PC-3 (cell line): ENCODE results near the gene ANAPC4. TPM values are rescaled to one million over a fixed set of nuclear protein-coding genes. Genes with fewer than 3 reads are reported as not detected.

Experiments
- ATAC-seq: fragments of 200-7000 bp; cut with Tn5 transposase; 2 replicates; pipeline ENCODE4 v1.9.1; 2020; ENCODE audit warnings: mild to moderate bottlenecking, moderate library complexity
- BruUV-seq: library from RNA; stranded (reverse); fragments of 400-500 nt; replicated peaks from 2 replicates; lab custom pipeline; 2021; lab: Mats Ljungman, UMichigan
- CTCF ChIA-PET: fragments of 300-600 bp; sonication (Branson Sonifier 250); formaldehyde crosslinking; loops from one replicate; lab custom pipeline; 2022; ENCODE audit warnings: antibody characterized with exemption; lab: Charles Lee
- POLR2A ChIA-PET: fragments of 300-600 bp; sonication (Branson Sonifier 250); formaldehyde crosslinking; loops from one replicate; lab custom pipeline; 2022; ENCODE audit warnings: antibody characterized with exemption; ENCODE audit not compliant: unreplicated experiment; lab: Charles Lee
- DNase-seq: peaks from one replicate; pipeline ENCODE4 v3.0.0-alpha.2; 2015
- H2AFZ ChIP-seq: fragments of 300-600 bp; sonication (generic); 2 replicates; pipeline ENCODE4 v1.6.0; 2016; ENCODE audit warnings: antibody characterized with exemption, low read length
- H3F3A ChIP-seq: fragments of 300-600 bp; sonication (generic); one replicate; pipeline ENCODE4 v1.6.0; 2017; ENCODE audit warnings: antibody characterized with exemption, low read length, control low read depth, mild to moderate bottlenecking; ENCODE audit not compliant: unreplicated experiment
- H3K27ac ChIP-seq: fragments of 300-600 bp; sonication (generic); 2 replicates; pipeline ENCODE4 v1.5.1; 2016; ENCODE audit warnings: mild to moderate bottlenecking, low read length
- H3K27me3 ChIP-seq: fragments of 300-600 bp; sonication (generic); 2 replicates; pipeline ENCODE4 v1.6.1; 2016; ENCODE audit warnings: low read length, mixed read lengths
- H3K36me3 ChIP-seq: fragments of 300-600 bp; sonication (generic); 2 replicates; pipeline ENCODE4 v1.6.1; 2016; ENCODE audit warnings: low read depth, mixed run types, low read length, mixed read lengths
- H3K4me1 ChIP-seq: fragments of 300-600 bp; sonication (generic); 2 replicates; pipeline ENCODE4 v1.5.1; 2016; ENCODE audit warnings: low read length; ENCODE audit not compliant: insufficient read depth
- H3K4me2 ChIP-seq: fragments of 300-600 bp; sonication (generic); 2 replicates; pipeline ENCODE4 v1.6.0; 2016; ENCODE audit warnings: low read length
- H3K4me3 ChIP-seq: fragments of 300-600 bp; sonication (generic); 2 replicates; pipeline ENCODE4 v1.5.1; 2016; ENCODE audit warnings: mild to moderate bottlenecking, low read length, mixed read lengths
- H3K79me2 ChIP-seq: fragments of 300-600 bp; sonication (generic); 2 replicates; pipeline ENCODE4 v1.6.1; 2017; ENCODE audit warnings: low read length, mixed read lengths
- H3K9ac ChIP-seq: fragments of 300-600 bp; sonication (generic); 2 replicates; pipeline ENCODE4 v1.6.0; 2016; ENCODE audit warnings: mild to moderate bottlenecking, low read length
- H3K9me2 ChIP-seq: fragments of 300-600 bp; sonication (generic); replicated peaks from 2 replicates; pipeline ENCODE4 v1.6.1; 2016; ENCODE audit warnings: mixed run types, low read length, mixed read lengths
- H3K9me3 ChIP-seq: fragments of 300-600 bp; sonication (generic); 2 replicates; pipeline ENCODE4 v1.6.1; 2016; ENCODE audit warnings: low read length, mixed read lengths
- H4K20me1 ChIP-seq: fragments of 300-600 bp; sonication (generic); 2 replicates; pipeline ENCODE4 v1.6.1; 2016; ENCODE audit warnings: low read length, mixed read lengths
- EZH2 ChIP-seq: fragments of 300-600 bp; sonication (generic); IDR thresholded peaks from one replicate; pipeline ENCODE4 v1.6.1; 2017; ENCODE audit warnings: antibody characterized with exemption, mild to moderate bottlenecking, low read length; ENCODE audit not compliant: unreplicated experiment
- EZH2phosphoT487 ChIP-seq: fragments of 300-600 bp; sonication (generic); IDR thresholded peaks from 2 replicates; pipeline ENCODE4 v1.6.1; 2018; ENCODE audit warnings: mild to moderate bottlenecking, antibody characterized with exemption, low read length, borderline replicate concordance
- intact Hi-C: fragments of 100-400 bp; cut with micrococcal nuclease; formaldehyde crosslinking; loops from 2 replicates; pipeline ENCODE4 v1.9.0; 2023
- total RNA-seq: library from RNA; depleted of rRNA; stranded (reverse); fragments of >200 nt; gene quantifications from 2 replicates; pipeline ENCODE4 v1.2.3, GENCODE V29; 2014; rRNA removed
- TF ChIP-seq, protein P1 (sequence below): fragments of 300-600 bp; sonication (generic); conservative IDR thresholded peaks from 2 replicates; pipeline ENCODE4 v1.5.1; 2017; ENCODE audit warnings: antibody characterized with exemption, low read depth, mild to moderate bottlenecking, low read length

ANAPC4 gene
- total RNA-seq, 1 experiment from 2014 or later = 11.3 TPM

DNA sequence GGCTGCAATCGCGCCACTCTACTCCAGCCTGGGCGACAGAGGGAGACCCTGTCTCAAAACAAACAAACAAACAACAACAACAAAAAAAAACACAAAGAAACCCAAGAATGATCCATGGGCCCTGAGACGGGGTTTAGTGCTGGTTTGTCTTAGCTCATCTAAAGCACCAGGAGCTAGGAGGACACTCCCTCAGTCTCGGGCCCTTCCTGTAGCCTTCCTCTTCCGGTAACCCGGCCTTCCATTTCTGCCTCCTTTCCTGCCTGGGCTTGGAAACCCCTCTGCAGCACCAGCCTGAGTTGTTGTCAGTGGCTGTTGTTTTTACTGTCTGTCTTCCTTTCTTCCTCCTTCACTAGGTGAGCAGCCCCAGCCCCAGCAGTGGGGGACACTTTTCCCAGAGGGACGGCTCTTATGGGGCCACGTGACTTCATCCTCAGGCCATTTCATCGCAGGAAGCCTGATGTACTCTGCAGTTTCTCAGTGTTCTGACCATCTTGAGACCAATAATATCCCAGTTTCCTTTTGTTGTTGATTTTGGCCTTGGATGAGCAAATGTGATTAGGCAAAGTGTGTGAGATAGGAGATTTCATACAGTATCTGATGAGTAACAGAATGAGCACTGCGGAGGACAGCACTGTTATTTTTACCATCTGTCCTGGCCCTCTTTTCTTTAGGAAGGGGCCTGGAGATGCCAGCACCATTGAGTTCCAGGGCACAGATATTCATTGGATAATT is 90.1 kb downstream of the ANAPC4 start:
- ChIA-PET CTCF (no interaction called here), POLR2A (no interaction called here)
- Histone ChIP-seq H3K9ac (no peak overlapping the region), H3K9me2 (no peaks in the 10 kb centered on the region), H3K79me2 (no peaks in the 10 kb centered on the region), H3K9me3 (no peaks in the 10 kb centered on the region), H2AFZ (no peak overlapping the region), H3K4me1 (no peaks in the 10 kb centered on the region), H3F3A (no peaks in the 10 kb centered on the region), H4K20me1 (no peaks in the 10 kb centered on the region), H3K36me3 (no peaks in the 10 kb centered on the region), H3K27ac (no peak overlapping the region), H3K4me2 (no peak overlapping the region), H3K27me3 (no peaks in the 10 kb centered on the region), H3K4me3 (no peak overlapping the region)
- intact Hi-C loops = no loop called here
- TF ChIP-seq, protein P1, sequence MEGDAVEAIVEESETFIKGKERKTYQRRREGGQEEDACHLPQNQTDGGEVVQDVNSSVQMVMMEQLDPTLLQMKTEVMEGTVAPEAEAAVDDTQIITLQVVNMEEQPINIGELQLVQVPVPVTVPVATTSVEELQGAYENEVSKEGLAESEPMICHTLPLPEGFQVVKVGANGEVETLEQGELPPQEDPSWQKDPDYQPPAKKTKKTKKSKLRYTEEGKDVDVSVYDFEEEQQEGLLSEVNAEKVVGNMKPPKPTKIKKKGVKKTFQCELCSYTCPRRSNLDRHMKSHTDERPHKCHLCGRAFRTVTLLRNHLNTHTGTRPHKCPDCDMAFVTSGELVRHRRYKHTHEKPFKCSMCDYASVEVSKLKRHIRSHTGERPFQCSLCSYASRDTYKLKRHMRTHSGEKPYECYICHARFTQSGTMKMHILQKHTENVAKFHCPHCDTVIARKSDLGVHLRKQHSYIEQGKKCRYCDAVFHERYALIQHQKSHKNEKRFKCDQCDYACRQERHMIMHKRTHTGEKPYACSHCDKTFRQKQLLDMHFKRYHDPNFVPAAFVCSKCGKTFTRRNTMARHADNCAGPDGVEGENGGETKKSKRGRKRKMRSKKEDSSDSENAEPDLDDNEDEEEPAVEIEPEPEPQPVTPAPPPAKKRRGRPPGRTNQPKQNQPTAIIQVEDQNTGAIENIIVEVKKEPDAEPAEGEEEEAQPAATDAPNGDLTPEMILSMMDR = no peak
- DNase-seq (no peak), ATAC-seq (no peak)
- BruUV-seq = no TSS peak

DNA sequence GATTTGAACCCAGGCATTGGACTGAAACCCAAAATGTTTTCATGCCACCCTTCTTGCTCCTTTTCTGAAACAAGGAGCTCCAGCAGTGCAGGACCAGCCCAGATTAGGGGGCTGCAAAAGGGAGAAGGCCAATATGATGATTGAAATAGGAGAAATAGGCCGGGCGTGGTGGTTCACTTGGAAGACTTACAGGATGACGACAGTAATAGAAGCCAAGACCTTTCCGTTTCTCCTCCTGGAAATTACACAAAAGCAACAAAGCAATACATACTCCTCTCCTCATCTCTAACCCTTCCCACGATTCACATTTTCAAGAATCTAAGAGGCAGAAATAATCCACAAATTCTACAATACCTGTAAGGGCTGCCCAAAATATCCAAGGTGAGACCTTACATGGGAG is 90.8 kb downstream of the ANAPC4 start:
- ChIA-PET POLR2A (no interaction called here), CTCF (no interaction called here)
- ATAC-seq (no peak), DNase-seq (no peak)
- Histone ChIP-seq H4K20me1 (no peaks in the 10 kb centered on the region), H3K9me3 (no peaks in the 10 kb centered on the region), H3K4me2 (no peak overlapping the region), H3K36me3 (no peaks in the 10 kb centered on the region), H3K4me1 (no peaks in the 10 kb centered on the region), H3K27me3 (no peaks in the 10 kb centered on the region), H2AFZ (no peak overlapping the region), H3K9me2 (no peaks in the 10 kb centered on the region), H3K9ac (no peak overlapping the region), H3K27ac (no peak overlapping the region), H3F3A (no peaks in the 10 kb centered on the region), H3K79me2 (no peaks in the 10 kb centered on the region), H3K4me3 (no peak overlapping the region)
- intact Hi-C loops = no loop called here
- BruUV-seq = no TSS peak
- no peak for TF ChIP-seq EZH2
- no peak for TF ChIP-seq EZH2phosphoT487
- TF ChIP-seq, protein P1 = no peak

Other genes starting within 250 kb of the ANAPC4 start
- gene SEPSECS, start 216.8 kb upstream of the ANAPC4 start, total RNA-seq = 3.1 and 5.2 TPM in 2 replicates
- 13.3 and 18.1 TPM in 2 replicates for gene PI4K2B, start 143.2 kb upstream of the ANAPC4 start, total RNA-seq
- gene ZCCHC4, start 64.5 kb upstream of the ANAPC4 start, total RNA-seq = 6.5 and 6.8 TPM in 2 replicates